Neutrophil (primary cell): Measurements from ENCODE around the gene FAM229A.

Experiments
- H3K27ac ChIP-seq: fragments of 200-600 bp; sonication (generic); 2 replicates; pipeline ENCODE4 v1.5.1; 2016; ENCODE audit warnings: mild to moderate bottlenecking, moderate library complexity
- H3K27me3 ChIP-seq: fragments of 200-600 bp; sonication (generic); 2 replicates; pipeline ENCODE4 v1.6.0; 2016; ENCODE audit warnings: mild to moderate bottlenecking
- H3K36me3 ChIP-seq: fragments of 200-600 bp; sonication (generic); 2 replicates; pipeline ENCODE4 v1.5.1; 2017
- H3K4me1 ChIP-seq, 2 experiments: fragments of 200-600 bp in 1 of 2; sonication (generic) in 1 of 2; 1 replicate in 1 of 2; 2 replicates in 1 of 2; pipeline versions ENCODE4 v1.5.1 to v1.6.1; 2013 to 2016; ENCODE audit warnings: low read depth in 1 of 2, low read length in 1 of 2, mild to moderate bottlenecking in 1 of 2, moderate library complexity in 1 of 2; ENCODE audit not compliant: control insufficient read depth in 1 of 2, insufficient read depth in 1 of 2
- H3K4me3 ChIP-seq, 2 experiments: fragments of 200-600 bp in 1 of 2; sonication (generic) in 1 of 2; 1 replicate in 1 of 2; 2 replicates in 1 of 2; pipeline ENCODE4 v1.5.1; 2013 to 2016; ENCODE audit warnings: low read depth in 1 of 2, low read length in 1 of 2, mild to moderate bottlenecking in 1 of 2, moderate library complexity in 1 of 2
- H3K9me3 ChIP-seq: fragments of 200-600 bp; sonication (generic); 2 replicates; pipeline ENCODE4 v1.5.1; 2016
- TF ChIP-seq, protein P1 (sequence below): fragments of 200-600 bp; sonication (generic); IDR thresholded peaks from 2 replicates; pipeline ENCODE4 v1.5.1; 2016; ENCODE audit warnings: antibody characterized with exemption

Gene FAM229A

DNA sequence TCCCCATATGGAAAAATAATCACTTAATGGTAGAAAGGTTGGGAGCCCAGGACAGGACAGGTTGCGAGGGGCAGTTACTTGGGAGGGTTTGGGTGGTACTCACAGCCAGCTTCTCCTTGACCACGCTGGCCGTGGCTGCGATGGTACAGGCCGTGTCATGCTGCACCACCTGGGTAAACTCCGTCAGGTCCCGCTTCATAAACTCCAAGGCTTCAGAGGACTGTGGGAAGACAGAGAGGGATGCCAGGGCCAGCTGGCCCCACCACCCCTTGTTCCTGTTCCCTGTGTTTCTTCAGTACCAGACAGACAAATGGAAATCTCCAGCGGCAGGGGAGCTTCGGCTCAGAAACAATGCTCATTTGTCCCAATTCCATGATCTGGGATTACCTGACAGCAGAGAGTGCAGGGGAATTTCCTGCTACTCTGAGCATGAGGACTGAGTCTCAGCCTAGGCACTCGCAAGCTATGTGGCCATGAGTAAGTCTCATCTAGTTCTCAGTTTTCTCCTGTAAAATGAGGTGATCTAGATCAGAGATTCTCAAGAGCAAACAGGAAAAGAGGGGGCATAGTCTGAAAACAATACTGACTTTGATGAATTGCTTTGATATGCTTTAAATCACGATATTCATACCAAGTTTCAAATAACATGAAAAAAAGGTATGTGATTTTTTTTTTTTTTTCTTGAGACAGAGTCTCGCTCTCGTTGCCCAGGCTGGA lies 24.5 kb upstream of the FAM229A start:
- H3K9me3 ChIP-seq, result no peaks in the 10 kb centered on the region
- no peaks in the 10 kb centered on the region for H3K27me3 ChIP-seq
- no peak overlapping the region for H3K4me3 ChIP-seq
- peaks cover 20 to 23% of the 10 kb centered on the region in 2 experiments for H3K4me1 ChIP-seq
- H3K27ac ChIP-seq, result no peak overlapping the region
- H3K36me3 ChIP-seq, result peaks cover 76% of the 10 kb centered on the region
- TF ChIP-seq, protein P1, sequence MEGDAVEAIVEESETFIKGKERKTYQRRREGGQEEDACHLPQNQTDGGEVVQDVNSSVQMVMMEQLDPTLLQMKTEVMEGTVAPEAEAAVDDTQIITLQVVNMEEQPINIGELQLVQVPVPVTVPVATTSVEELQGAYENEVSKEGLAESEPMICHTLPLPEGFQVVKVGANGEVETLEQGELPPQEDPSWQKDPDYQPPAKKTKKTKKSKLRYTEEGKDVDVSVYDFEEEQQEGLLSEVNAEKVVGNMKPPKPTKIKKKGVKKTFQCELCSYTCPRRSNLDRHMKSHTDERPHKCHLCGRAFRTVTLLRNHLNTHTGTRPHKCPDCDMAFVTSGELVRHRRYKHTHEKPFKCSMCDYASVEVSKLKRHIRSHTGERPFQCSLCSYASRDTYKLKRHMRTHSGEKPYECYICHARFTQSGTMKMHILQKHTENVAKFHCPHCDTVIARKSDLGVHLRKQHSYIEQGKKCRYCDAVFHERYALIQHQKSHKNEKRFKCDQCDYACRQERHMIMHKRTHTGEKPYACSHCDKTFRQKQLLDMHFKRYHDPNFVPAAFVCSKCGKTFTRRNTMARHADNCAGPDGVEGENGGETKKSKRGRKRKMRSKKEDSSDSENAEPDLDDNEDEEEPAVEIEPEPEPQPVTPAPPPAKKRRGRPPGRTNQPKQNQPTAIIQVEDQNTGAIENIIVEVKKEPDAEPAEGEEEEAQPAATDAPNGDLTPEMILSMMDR, result no peak

DNA sequence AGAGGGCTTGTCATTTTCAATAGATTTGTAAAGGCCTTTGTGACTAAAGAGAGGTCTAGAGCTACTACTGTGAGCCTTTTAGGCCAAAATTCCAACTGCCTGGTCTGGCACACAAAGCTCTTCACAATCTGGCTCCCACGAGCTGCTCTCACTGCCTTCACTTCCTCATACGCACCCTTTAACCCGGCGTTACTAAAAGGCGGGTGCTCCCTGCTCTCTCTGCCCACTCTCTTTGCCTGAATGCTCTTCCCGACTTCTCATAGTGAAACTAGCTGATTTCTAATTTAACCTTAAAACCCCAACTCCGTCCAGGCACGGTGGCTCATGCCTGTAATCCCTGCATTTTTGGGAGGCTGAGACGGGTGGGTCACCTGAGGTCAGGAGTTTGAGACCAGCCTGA lies 17.8 kb upstream of the FAM229A start:
- Histone ChIP-seq H3K4me3 (no peak overlapping the region), H3K36me3 (peaks cover 100% of the 10 kb centered on the region), H3K9me3 (no peaks in the 10 kb centered on the region), H3K27me3 (no peaks in the 10 kb centered on the region), H3K4me1 (no peaks in the 10 kb centered on the region), H3K27ac (no peak overlapping the region)
- TF ChIP-seq, protein P1, result no peak

DNA sequence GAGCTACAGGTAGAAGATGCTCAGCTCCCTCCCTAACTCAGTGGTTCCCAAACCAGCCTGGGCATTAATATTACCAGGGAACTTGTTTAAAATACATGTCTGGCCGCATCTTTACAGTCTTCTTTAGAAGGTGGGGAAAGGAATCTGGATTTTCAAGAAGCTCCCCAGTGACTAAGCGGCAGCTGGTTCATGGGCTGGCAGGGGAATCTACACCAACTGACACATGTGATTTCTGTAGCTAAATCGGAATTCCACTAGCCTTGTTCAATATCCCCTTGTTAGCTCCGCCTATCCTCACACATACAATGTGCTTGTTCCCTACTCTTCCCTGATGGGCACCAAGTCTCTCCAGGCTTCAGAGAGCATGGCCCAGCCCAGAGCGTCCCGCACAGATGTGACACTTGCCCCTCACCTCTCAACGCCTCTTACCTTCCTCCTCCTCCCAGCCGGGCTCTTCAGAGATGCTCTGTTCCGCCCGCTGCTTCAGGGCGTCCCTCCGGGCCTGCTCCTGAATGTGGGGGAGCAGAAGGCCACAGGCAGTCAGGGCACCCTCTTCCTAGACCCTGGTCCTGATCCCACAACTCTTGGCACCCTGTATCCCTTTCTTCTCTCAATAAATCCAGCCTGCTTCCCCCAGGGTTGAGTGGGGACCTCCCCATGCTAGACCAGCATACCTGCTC lies 15.4 kb upstream of the FAM229A start:
- Histone ChIP-seq H3K4me3 (no peak overlapping the region), H3K9me3 (no peaks in the 10 kb centered on the region), H3K27ac (no peak overlapping the region), H3K4me1 (no peaks in the 10 kb centered on the region), H3K36me3 (peaks cover 100% of the 10 kb centered on the region), H3K27me3 (no peaks in the 10 kb centered on the region)
- TF ChIP-seq, protein P1, result no peak

DNA sequence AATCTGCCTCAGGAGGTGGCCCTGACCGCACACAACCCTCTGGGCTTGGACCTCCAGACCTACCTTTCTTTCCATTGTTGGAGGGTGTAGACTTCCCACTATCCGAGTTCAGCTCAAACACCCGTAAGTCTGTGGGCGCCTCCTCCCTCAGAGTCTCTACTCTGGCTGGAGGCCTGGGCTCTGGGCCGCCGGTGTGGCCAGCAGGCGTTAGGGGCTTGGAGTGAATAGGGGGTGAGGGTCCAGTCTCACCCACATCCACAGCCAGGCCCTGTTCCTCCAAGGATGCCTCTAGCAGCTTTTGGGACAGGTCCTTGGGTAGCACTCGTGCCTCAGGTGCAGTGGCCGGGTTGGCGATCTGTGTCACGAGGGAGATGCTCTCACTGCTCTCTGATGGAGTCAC lies 13.9 kb upstream of the FAM229A start:
- Histone ChIP-seq H3K4me1 (peaks cover 0 to 6% of the 10 kb centered on the region in 2 experiments), H3K9me3 (no peaks in the 10 kb centered on the region), H3K27ac (no peak overlapping the region), H3K27me3 (no peaks in the 10 kb centered on the region), H3K36me3 (peaks cover 99% of the 10 kb centered on the region), H3K4me3 (no peak overlapping the region)
- TF ChIP-seq, protein P1, result no peak

DNA sequence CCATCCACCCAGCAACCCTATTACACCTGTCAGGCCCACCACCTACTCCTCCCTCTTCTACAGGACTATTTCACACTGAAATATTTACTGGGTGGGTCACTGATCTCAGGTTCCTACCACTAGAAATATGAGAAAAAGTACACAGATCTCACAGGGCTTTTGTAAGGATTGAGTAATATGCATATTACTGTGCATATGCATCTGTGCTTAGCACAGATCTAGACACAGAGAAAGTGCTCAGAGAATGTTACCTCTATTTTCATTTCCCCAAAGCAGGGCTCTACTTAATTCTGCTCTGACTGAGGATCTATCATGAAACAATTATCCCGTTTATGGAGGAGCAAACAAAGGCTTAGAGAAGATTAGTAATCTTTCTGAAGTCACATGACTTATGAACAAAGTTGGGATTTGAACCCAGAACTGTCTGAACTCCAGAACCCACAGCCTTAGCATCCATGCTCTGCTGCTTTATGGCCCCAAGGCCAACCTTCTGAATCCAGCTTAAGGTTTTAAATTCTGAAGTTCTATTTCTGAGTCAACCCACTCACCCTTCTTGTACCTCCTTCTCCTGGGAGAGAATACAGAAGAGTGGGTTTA lies 11.8 kb upstream of the FAM229A start:
- peaks cover 0 to 6% of the 10 kb centered on the region in 2 experiments for H3K4me1 ChIP-seq
- H3K27ac ChIP-seq, result no peak overlapping the region
- peaks cover 93% of the 10 kb centered on the region for H3K36me3 ChIP-seq
- H3K9me3 ChIP-seq, result no peaks in the 10 kb centered on the region
- TF ChIP-seq, protein P1, result no peak
- H3K4me3 ChIP-seq, result no peak overlapping the region
- no peaks in the 10 kb centered on the region for H3K27me3 ChIP-seq
